ENCODE data around the gene VGF. TPM values are rescaled to one million over a fixed set of nuclear protein-coding genes. Genes with fewer than 3 reads are reported as not detected.
"Not testable (repeated sequence)": the region's sequence is repeated elsewhere in the genome, so short reads cannot be mapped to it uniquely, and the experiment has no call there.

The VGF gene
- total RNA-seq, 4 donors from 2014 or later = not detected

GRCh38 chr7:101202603-101202918, 37.2 kb upstream of the VGF start:
- no peak overlapping the region for H3K4me3 ChIP-seq
- no peaks in the 10 kb centered on the region for H3K9me3 ChIP-seq
- TF ChIP-seq POLR2A (IDR thresholded peaks at IDR 0.05) (no peak), CTCF (IDR thresholded peaks at IDR 0.05 in 4 of 5, conservative IDR thresholded peaks at IDR 0.05 in 1 of 5) (no peak)
- peaks cover 0 to 4% of the 10 kb centered on the region in 2 donors for H3K36me3 ChIP-seq
- in situ Hi-C loops (cut with MboI; ENCODE audit: low sequenced_read_pairs in 4 of 4) (no loop called here), intact Hi-C loops (cut with DNase I; ENCODE audit: low total_unique reads) (no loop called here)
- ATAC-seq = no peak
- peaks cover 0 to 7% of the 10 kb centered on the region in 2 donors for H3K4me1 ChIP-seq
- DNase-seq = no peak
- peaks cover 37 to 46% (median 43%) of the 10 kb centered on the region in 3 donors for H3K27me3 ChIP-seq
- H3K27ac ChIP-seq = no peak overlapping the region

- H3K4me3 ChIP-seq = peak overlapping the region in 2 of 4 donors; percentile 6 to 28
- in situ Hi-C loops (cut with MboI; ENCODE audit: low sequenced_read_pairs in 4 of 4) = no loop called here
- no peak overlapping the region for H3K27ac ChIP-seq
- H3K4me1 ChIP-seq = peaks cover 0 to 7% of the 10 kb centered on the region in 2 donors
- DNase-seq (no peak), ATAC-seq (no peak)
- peaks cover 37 to 46% (median 44%) of the 10 kb centered on the region in 3 donors for H3K27me3 ChIP-seq
- TF ChIP-seq POLR2A (IDR thresholded peaks at IDR 0.05) = no peak
- no peak for TF ChIP-seq CTCF (IDR thresholded peaks at IDR 0.05 in 4 of 5, conservative IDR thresholded peaks at IDR 0.05 in 1 of 5)
- peaks cover 0 to 4% of the 10 kb centered on the region in 2 donors for H3K36me3 ChIP-seq
- no peaks in the 10 kb centered on the region for H3K9me3 ChIP-seq
- intact Hi-C loops (cut with DNase I; ENCODE audit: low total_unique reads) = no loop called here
Observed at GRCh38 chr7:101201695-101202602, 36.6 kb upstream of the VGF start.

GRCh38 chr7:101200862-101201599, 35.7 kb upstream of the VGF start, which contains the start of gene MOGAT3:
TSS of gene MOGAT3 (minus strand) at chr7:101201036. CDS start at chr7:101200854, 182 bp downstream.
- H3K4me3 ChIP-seq = peak within 1 kb of the TSS in 2 of 4 donors; percentile 6 to 28

GRCh38 chr7:101200504-101200861, 35.1 kb upstream of the VGF start:
- no peak for DNase-seq
- intact Hi-C loops (cut with DNase I; ENCODE audit: low total_unique reads) (no loop called here), in situ Hi-C loops (cut with MboI; ENCODE audit: low sequenced_read_pairs in 4 of 4) (no loop called here)
- H3K27me3 ChIP-seq = peaks cover 41 to 48% (median 44%) of the 10 kb centered on the region in 3 donors
- no peak for ATAC-seq
- H3K36me3 ChIP-seq = no peaks in the 10 kb centered on the region
- H3K9me3 ChIP-seq = no peaks in the 10 kb centered on the region
- H3K4me3 ChIP-seq = no peak overlapping the region
- TF ChIP-seq POLR2A (IDR thresholded peaks at IDR 0.05) = no peak
- no peak for TF ChIP-seq CTCF (IDR thresholded peaks at IDR 0.05 in 4 of 5, conservative IDR thresholded peaks at IDR 0.05 in 1 of 5)
- peaks cover 0 to 7% of the 10 kb centered on the region in 2 donors for H3K4me1 ChIP-seq
- H3K27ac ChIP-seq = no peak overlapping the region

More at GRCh38 chr7:101200862-101201599, 35.7 kb upstream of the VGF start, which contains the start of gene MOGAT3:
- in situ Hi-C loops (cut with MboI; ENCODE audit: low sequenced_read_pairs in 4 of 4) = no loop called here
- ATAC-seq (no peak), DNase-seq (no peak)
- no peak within 1 kb of the TSS for H3K27ac ChIP-seq
- no peaks in the 10 kb centered on the region for H3K9me3 ChIP-seq
- H3K4me1 ChIP-seq = peaks cover 0 to 7% of the 10 kb centered on the region in 2 donors
- intact Hi-C loops (cut with DNase I; ENCODE audit: low total_unique reads) = no loop called here
- H3K36me3 ChIP-seq = no peaks in the 10 kb centered on the region
- peaks cover 37 to 48% (median 44%) of the 10 kb centered on the region in 3 donors for H3K27me3 ChIP-seq
- TF ChIP-seq CTCF (IDR thresholded peaks at IDR 0.05 in 4 of 5, conservative IDR thresholded peaks at IDR 0.05 in 1 of 5) (no peak), POLR2A (IDR thresholded peaks at IDR 0.05) (no peak)

GRCh38 chr7:101199522-101199921, 34.2 kb upstream of the VGF start:
- in situ Hi-C loops (cut with MboI; ENCODE audit: low sequenced_read_pairs in 4 of 4) = loop anchor here in 1 of 4 donors (10.0 kb wide), 1 partner anchor 75 kb away; no protein-coding TSS in a partner anchor
- H3K4me3 ChIP-seq; H3K36me3 ChIP-seq; H3K9me3 ChIP-seq; DNase-seq; intact Hi-C loops (cut with DNase I; ENCODE audit: low total_unique reads); H3K4me1 ChIP-seq; ATAC-seq; H3K27ac ChIP-seq: not testable (repeated sequence)
- H3K27me3 ChIP-seq = peaks cover 42 to 45% (median 44%) of the 10 kb centered on the region in 3 donors

Measured in gastrocnemius medialis (tissue), 4 donors.